A549 (cell line): ENCODE data around the gene FCRL6.

Source experiments
- CTCF ChIP-seq: fragments of >200 bp; sonication (Bioruptor Twin); formaldehyde crosslinking; IDR thresholded peaks from 3 replicates; pipeline ENCODE4 v1.5.1; 2016
- GATA3 ChIP-seq: IDR thresholded peaks from 2 replicates; pipeline ENCODE4 v1.6.1; 2012; ENCODE audit warnings: borderline replicate concordance
- RAD21 ChIP-seq, 2 experiments: fragments of >200 bp in 1 of 2; sonication (Bioruptor Twin) in 1 of 2; formaldehyde crosslinking in 1 of 2; IDR thresholded peaks in 1 of 2; conservative IDR thresholded peaks in 1 of 2; 2 replicates in 1 of 2; 3 replicates in 1 of 2; pipeline ENCODE4 v1.6.1; 2012 to 2018; ENCODE audit warnings: inconsistent platforms in 1 of 2
- RFX5 ChIP-seq: fragments of 450-650 bp; IDR thresholded peaks from 2 replicates; pipeline ENCODE4 v1.7.1; 2014; ENCODE audit warnings: antibody characterized with exemption, mild to moderate bottlenecking, moderate library complexity
- SMC3 ChIP-seq: fragments of >200 bp; sonication (Bioruptor Twin); formaldehyde crosslinking; IDR thresholded peaks from 3 replicates; pipeline ENCODE4 v1.6.1; 2018; ENCODE audit warnings: inconsistent platforms

GRCh38 chr1:159843459-159843858 lies 41.3 kb downstream of the FCRL6 start:
- no peak for TF ChIP-seq SMC3
- no peak for TF ChIP-seq RFX5
- TF ChIP-seq CTCF: no peak
- no peak for TF ChIP-seq RAD21 (conservative IDR thresholded peaks at IDR 0.05 in 1 of 2, IDR thresholded peaks at IDR 0.05 in 1 of 2)
- TF ChIP-seq GATA3: no peak
